ENCODE results near the gene EPHB2. TPM values are rescaled to one million over a fixed set of nuclear protein-coding genes. Genes with fewer than 3 reads are reported as not detected.
"Not testable (repeated sequence)": the region's sequence is repeated elsewhere in the genome, so short reads cannot be mapped to it uniquely, and the experiment has no call there.

Gene EPHB2
- total RNA-seq, 1 donor from 2014 or later: 6.0 TPM

GRCh38 chr1:22838965-22839364 is 128.3 kb downstream of the EPHB2 start:
- no peak overlapping the region for H3K4me3 ChIP-seq
- H3K9me3 ChIP-seq: no peaks in the 10 kb centered on the region
- no peaks in the 10 kb centered on the region for H3K27me3 ChIP-seq
- intact Hi-C loops (cut with DNase I): no loop called here
- H3K4me1 ChIP-seq: no peaks in the 10 kb centered on the region
- no peak for TF ChIP-seq CTCF (IDR thresholded peaks at IDR 0.05)
- ATAC-seq: no peak
- no peak for DNase-seq
- H3K36me3 ChIP-seq: no peaks in the 10 kb centered on the region
- H3K27ac ChIP-seq: no peak overlapping the region

- Histone ChIP-seq H3K9me3 (no peaks in the 10 kb centered on the region), H3K36me3 (no peaks in the 10 kb centered on the region), H3K4me3 (no peak overlapping the region), H3K27me3 (no peaks in the 10 kb centered on the region), H3K4me1 (no peaks in the 10 kb centered on the region), H3K27ac (no peak overlapping the region)
- DNase-seq (no peak), ATAC-seq (no peak)
- intact Hi-C loops (cut with DNase I): no loop called here
- no peak for TF ChIP-seq CTCF (IDR thresholded peaks at IDR 0.05)
Observed at GRCh38 chr1:22839806-22840205, 129.2 kb downstream of the EPHB2 start.

DNA sequence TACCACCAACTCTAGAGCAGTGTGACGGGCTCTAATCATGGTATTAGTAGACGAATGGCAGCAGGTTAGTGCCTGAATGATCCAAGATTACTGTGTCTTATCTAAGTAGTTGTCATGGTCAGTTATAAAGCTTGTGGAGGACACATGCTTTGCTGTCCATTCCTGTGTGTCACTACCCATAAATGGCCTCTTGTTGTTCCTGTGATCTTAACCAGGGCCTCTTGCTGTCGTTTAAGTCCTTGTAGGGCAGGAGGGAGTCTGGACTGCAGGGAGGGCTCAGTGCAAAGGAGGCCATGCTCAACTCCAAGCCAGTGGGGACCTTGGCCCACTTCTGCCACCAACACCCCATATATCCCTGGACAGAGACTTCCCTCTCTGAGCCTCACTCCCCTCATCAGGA is 130.5 kb downstream of the EPHB2 start:
- intact Hi-C loops (cut with DNase I): no loop called here
- no peak overlapping the region for H3K4me3 ChIP-seq
- no peak overlapping the region for H3K27ac ChIP-seq
- TF ChIP-seq CTCF (IDR thresholded peaks at IDR 0.05): no peak
- H3K4me1 ChIP-seq: no peaks in the 10 kb centered on the region
- ATAC-seq: no peak
- DNase-seq: no peak
- H3K9me3 ChIP-seq: no peaks in the 10 kb centered on the region
- H3K27me3 ChIP-seq: no peaks in the 10 kb centered on the region
- H3K36me3 ChIP-seq: no peaks in the 10 kb centered on the region

- H3K27me3 ChIP-seq: no peaks in the 10 kb centered on the region
- H3K27ac ChIP-seq: no peak overlapping the region
- H3K9me3 ChIP-seq: no peaks in the 10 kb centered on the region
- no peak for TF ChIP-seq CTCF (IDR thresholded peaks at IDR 0.05)
- no peak overlapping the region for H3K4me3 ChIP-seq
- intact Hi-C loops (cut with DNase I): no loop called here
- H3K4me1 ChIP-seq: no peaks in the 10 kb centered on the region
- no peaks in the 10 kb centered on the region for H3K36me3 ChIP-seq
- no peak for DNase-seq
- ATAC-seq: no peak
Observed at GRCh38 chr1:22841860-22842281, 131.2 kb downstream of the EPHB2 start.

- ATAC-seq; H3K27me3 ChIP-seq; H3K9me3 ChIP-seq; DNase-seq; H3K4me3 ChIP-seq; H3K36me3 ChIP-seq; H3K4me1 ChIP-seq; intact Hi-C loops (cut with DNase I); H3K27ac ChIP-seq: not testable (repeated sequence)
Observed at GRCh38 chr1:22843441-22844183, 133.0 kb downstream of the EPHB2 start.

- H3K4me3 ChIP-seq: no peak overlapping the region
- no peaks in the 10 kb centered on the region for H3K27me3 ChIP-seq
- no peaks in the 10 kb centered on the region for H3K9me3 ChIP-seq
- no peak overlapping the region for H3K27ac ChIP-seq
- DNase-seq (no peak), ATAC-seq (no peak)
- intact Hi-C loops (cut with DNase I): no loop called here
- no peaks in the 10 kb centered on the region for H3K4me1 ChIP-seq
- H3K36me3 ChIP-seq: no peaks in the 10 kb centered on the region
- TF ChIP-seq CTCF (IDR thresholded peaks at IDR 0.05): no peak
Observed at GRCh38 chr1:22844621-22845020, 134.0 kb downstream of the EPHB2 start.

All from upper lobe of right lung (tissue), 1 donor.